GM12801 (cell line): ENCODE results near the gene EHF.

ENCODE experiments used
- TF ChIP-seq, protein P1 (sequence below): IDR thresholded peaks from one replicate; pipeline ENCODE4 v1.5.1; 2011; ENCODE audit warnings: control low read depth; ENCODE audit not compliant: insufficient read length; ENCODE audit errors: extremely low read depth

EHF gene

DNA sequence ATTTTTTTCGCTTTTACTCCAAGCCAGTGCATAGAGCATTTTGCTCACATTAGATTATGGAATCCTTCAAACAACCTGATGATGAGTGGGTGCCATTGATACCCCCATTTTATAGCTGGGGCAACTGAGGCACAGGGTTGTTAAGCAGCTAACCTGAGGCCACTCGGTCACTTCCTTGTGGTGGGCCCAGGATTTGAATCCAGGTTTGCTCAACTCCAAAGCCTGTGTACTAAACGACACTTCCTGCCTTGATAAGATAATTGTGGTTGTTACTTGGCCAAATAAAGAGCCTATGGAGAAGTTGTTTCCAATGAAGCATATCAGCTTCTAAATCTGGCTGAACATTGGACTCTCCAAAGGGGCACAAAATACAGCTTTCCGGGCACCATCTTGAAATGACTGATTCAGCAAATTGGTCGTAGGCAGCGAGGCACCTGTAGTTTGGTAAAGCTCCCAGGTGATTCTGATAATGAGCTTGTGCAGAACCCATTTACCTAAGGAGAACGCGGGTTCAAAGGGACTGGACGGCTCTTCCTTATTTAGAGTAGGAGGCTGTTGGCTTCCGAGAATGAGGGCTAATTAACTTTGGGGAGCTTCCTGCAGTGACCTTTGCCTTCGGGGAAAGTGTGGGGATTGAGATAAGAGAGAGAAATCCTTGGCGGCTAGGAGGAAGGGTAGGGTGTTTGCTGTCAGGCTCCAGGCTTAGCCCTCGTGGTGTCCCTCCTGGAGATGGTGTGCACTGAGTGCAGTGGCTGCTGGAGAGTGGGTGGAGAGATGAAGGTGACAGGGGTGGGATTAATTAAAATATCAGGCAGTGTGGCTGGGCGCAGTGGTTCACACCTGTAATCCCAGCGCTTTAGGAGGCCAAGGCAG is 17.5 kb upstream of the EHF start:
- TF ChIP-seq, protein P1, sequence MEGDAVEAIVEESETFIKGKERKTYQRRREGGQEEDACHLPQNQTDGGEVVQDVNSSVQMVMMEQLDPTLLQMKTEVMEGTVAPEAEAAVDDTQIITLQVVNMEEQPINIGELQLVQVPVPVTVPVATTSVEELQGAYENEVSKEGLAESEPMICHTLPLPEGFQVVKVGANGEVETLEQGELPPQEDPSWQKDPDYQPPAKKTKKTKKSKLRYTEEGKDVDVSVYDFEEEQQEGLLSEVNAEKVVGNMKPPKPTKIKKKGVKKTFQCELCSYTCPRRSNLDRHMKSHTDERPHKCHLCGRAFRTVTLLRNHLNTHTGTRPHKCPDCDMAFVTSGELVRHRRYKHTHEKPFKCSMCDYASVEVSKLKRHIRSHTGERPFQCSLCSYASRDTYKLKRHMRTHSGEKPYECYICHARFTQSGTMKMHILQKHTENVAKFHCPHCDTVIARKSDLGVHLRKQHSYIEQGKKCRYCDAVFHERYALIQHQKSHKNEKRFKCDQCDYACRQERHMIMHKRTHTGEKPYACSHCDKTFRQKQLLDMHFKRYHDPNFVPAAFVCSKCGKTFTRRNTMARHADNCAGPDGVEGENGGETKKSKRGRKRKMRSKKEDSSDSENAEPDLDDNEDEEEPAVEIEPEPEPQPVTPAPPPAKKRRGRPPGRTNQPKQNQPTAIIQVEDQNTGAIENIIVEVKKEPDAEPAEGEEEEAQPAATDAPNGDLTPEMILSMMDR, result no peak

DNA sequence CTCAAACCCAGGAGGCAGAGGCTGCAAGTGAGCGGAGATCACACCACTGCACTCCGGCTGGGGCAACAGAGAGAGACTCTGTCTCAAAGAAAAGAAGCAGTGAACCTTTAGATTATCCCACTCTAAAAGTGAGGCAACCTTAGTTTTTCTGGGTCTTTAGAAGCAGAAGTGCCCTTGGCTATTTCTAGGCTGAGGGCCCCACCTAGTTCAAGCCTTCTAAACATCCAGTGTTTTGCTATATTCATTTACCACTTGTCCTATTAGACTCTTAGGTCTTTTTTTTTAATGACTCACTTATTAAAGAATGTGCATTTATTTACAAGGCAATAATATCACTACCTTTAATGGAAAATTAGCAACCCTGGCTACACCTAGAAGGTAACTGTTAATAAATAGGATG is 16.7 kb upstream of the EHF start:
- TF ChIP-seq, protein P1, result no peak

DNA sequence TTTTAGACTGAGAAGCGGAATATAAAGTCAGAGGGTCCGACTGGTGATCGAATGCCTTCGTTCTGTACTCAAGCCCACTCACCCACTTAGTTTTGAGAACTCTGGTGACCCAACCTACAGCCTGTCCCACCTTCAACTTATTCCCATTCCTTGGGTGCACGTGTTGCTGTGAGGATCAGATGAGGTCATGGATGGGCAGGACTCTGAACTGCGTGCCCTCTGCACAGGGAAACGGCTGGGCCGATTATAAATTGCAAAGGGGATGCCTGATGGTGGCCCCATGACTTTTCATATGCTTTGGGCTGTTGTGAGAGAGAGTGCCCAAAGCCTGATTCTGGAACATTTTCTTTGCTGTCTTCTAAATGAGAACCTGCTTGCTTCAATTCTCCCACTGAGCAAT is 16.0 kb upstream of the EHF start:
- TF ChIP-seq, protein P1, result no peak

DNA sequence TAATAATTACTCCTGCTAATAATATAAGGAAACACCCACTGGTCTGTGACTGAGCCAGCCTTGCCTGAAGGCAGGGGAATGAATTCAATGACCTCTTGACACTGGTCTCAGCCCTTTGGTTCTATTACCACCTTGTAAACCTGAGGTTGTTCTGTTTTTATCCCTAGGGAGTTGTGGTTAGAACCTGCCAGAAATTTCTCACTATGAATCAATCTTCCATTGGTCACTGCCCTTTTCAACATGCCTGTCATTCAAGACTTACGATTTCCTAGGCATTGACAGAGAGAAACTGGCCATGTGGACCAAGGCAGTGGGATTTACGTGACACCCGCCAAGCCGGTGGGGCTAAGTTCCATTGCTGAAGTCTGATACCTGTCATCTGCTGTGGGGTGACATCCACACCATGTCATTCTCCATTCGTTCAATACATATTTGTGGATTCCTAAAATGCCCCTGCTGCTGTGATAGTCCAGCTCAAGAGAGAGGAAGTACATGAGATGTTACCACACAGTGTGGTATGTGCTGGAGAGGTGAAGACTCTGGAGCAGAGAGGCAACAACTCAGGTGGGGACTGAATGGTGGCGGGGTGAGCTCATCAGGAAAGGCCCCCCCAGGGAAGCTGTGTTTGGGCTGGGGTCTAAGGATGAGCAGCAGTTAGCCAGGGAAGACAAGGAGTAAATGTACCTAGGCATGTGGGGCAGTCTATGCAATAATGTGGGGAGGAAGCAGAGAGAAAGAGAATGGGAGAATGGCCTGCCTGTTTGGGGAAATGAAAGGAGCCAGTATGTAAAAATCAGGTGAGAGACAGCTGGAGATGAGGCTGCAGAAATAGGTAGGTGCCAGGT is 15.2 kb upstream of the EHF start:
- TF ChIP-seq, protein P1, result no peak

DNA sequence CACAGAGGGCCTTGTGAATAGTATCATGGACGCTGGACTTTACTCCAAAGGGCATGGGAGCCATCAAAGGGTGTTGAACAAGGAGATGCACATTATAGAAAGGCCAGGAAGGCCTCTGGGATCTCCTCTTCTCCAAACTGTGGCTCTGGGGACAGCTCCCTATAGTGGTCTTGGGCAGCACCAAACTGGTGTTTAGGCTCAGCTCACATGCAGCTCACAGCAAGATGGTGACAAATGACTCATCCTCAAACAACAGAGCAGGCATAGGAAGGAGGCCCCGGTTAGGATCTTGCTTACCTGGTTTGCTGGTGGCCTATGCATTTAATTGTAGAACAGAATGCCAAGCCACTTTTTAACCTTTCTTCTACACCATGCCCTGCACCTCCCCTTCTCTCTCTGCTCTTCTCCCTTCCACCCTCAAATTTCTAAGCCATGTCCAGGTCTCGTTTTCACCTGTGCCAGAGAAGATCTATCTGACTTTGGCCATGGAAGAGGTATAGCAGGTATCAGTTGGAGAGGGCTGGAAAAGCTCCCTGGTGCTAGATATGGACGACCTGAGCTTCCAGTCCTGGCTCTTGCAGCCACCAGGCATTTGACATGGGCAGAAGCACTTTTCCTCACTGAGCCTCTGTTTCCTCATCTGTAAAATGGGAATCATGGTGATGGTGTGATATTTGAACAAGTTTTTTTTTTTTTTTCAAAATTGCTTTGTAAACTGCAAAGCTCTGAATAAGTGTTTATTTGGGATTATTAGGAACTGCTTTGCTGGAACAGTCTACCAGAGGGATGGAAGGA is 14.4 kb upstream of the EHF start:
- TF ChIP-seq, protein P1, result no peak

DNA sequence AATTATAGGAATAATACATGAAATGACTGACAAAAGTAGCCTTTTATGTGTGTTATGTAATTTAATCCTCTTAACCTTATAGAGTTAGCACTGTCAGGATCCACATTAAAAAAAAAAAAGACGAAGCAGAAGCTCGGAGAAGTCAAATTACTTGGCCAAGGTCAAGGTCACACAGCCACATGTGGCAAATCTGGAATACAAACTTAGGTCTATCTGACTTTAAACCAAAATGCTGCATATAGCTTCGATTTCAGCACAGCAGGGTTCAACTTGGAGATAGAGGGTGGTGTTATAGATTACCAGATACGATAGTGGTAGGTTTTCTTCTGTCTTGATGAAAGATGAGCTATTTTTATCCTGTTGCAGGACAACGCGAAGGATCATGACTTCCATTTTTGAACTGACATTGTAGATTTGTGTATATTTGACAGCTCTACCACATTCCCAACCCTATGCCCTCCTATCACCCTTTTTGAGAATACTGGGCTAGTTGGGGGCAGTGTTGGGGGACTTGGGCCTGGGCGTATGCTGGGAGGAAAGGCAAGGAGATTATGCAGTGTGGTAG is 11.6 kb upstream of the EHF start:
- TF ChIP-seq, protein P1, result no peak
